GM12864 (cell line): Measurements from ENCODE around the gene CAMK2G.

Experiments used
- DNase-seq: peaks from one replicate; pipeline ENCODE4 v3.0.0-alpha.2; 2011; ENCODE audit warnings: low read depth
- H3K4me3 ChIP-seq: 2 replicates; pipeline ENCODE4 v1.5.1; 2011; ENCODE audit warnings: mild to moderate bottlenecking, low read depth, low read length, control low read depth
- CTCF ChIP-seq: IDR thresholded peaks from 2 replicates; pipeline ENCODE4 v1.5.1; 2011; ENCODE audit warnings: low read depth, mild to moderate bottlenecking, moderate library complexity, low read length, control low read depth, inconsistent platforms; ENCODE audit errors: missing control alignments

Gene CAMK2G

DNA sequence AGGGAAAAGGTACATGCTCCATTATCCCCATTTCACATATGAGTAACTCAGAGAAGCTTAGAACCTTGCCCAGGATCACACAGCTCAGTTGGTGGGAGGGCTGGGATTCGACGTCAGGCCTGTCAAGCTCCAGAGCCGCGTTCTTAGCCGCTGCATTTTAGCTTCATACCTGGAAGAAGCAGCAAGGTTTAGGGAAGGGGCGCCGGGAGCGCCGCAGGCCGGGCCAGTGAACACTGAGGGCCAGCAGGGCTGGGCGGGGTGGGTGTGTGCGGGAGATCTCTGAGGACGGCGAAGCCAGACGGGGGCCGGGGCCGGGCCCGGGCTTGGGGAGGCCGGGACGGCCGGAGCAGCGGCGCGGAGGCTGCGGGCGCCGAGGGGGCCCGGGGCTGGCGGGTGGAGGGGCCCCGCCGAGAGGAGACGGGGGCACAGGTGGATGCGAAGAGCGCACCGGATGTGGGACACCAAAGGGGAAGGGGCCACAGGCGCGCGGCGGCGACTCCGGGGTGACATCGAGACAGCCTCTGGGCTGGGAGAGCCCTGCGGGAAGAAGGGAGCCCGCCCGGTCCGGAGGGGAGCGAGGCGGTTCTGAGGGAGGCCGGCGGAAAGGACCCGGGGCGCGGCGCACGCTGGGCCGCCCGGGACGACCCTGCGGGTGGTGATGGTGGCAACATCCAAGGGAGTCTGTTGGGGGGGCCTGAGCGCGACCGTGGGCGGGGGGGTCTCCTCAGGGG, 63.5 kb downstream of the CAMK2G start:
- no peak for TF ChIP-seq CTCF
- DNase-seq, result no peak
- H3K4me3 ChIP-seq, result peak overlapping the region; percentile 92

DNA sequence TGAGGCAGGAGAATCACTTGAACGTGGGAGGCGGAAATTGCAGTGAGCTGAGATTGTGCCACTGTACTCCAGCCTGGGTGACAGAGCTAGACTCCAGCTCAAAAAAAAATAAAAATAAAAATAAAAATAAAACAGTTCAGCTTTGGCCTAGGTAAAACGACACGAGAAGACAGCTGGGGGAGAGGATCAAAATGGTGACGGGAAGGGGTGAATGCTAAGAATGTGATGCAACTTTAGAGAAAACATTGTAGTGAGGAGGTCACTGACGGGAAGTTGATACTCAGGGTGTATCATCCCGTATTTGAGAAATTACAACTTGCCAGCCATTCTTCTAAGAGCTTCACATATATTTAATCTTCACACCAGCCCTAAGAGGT, 64.0 kb downstream of the CAMK2G start:
- no peak for TF ChIP-seq CTCF
- DNase-seq, result no peak
- H3K4me3 ChIP-seq, result peak overlapping the region; percentile 92

GRCh38 chr10:73809061-73809818, 65.1 kb downstream of the CAMK2G start:
- no peak overlapping the region for H3K4me3 ChIP-seq
- TF ChIP-seq CTCF, result no peak
- no peak for DNase-seq

GRCh38 chr10:73808021-73808815, 66.1 kb downstream of the CAMK2G start:
- DNase-seq, result no peak
- no peak for TF ChIP-seq CTCF
- no peak overlapping the region for H3K4me3 ChIP-seq

- TF ChIP-seq CTCF, result no peak
Measured at GRCh38 chr10:73807471-73807870, 66.9 kb downstream of the CAMK2G start.

GRCh38 chr10:73806176-73806950, 68.0 kb downstream of the CAMK2G start:
- H3K4me3 ChIP-seq, result no peak overlapping the region
- DNase-seq, result no peak
- TF ChIP-seq CTCF, result no peak

More at GRCh38 chr10:73807471-73807870, 66.9 kb downstream of the CAMK2G start:
- no peak overlapping the region for H3K4me3 ChIP-seq
- DNase-seq, result no peak
